HG03097 (cell line): Measurements from ENCODE around the gene GPC6.

Experiments used
- ATAC-seq: cut with Tn5 transposase; IDR thresholded peaks from one replicate; pipeline ENCODE4 v1.9.1; 2021; ENCODE audit not compliant: unreplicated experiment, low FRiP score

The GPC6 gene

GRCh38 chr13:93653776-93654175 lies 427.2 kb downstream of the GPC6 start:
- no peak for ATAC-seq

- no peak for ATAC-seq
Measured at GRCh38 chr13:93655154-93655553, 428.5 kb downstream of the GPC6 start.

GRCh38 chr13:93660391-93661063 lies 433.9 kb downstream of the GPC6 start:
- no peak for ATAC-seq

- no peak for ATAC-seq
Measured at GRCh38 chr13:93670866-93671265, 444.3 kb downstream of the GPC6 start.

GRCh38 chr13:93672996-93673395 lies 446.4 kb downstream of the GPC6 start:
- ATAC-seq: no peak

- no peak for ATAC-seq
Measured at GRCh38 chr13:93673885-93674284, 447.3 kb downstream of the GPC6 start.

GRCh38 chr13:93674337-93674755 lies 447.7 kb downstream of the GPC6 start:
- no peak for ATAC-seq

- ATAC-seq: no peak
Measured at GRCh38 chr13:93680329-93680728, 453.7 kb downstream of the GPC6 start.

- no peak for ATAC-seq
Measured at GRCh38 chr13:93685900-93686299, 459.3 kb downstream of the GPC6 start.

GRCh38 chr13:93686399-93686798 lies 459.8 kb downstream of the GPC6 start:
- ATAC-seq: no peak

GRCh38 chr13:93687261-93687660 lies 460.7 kb downstream of the GPC6 start:
- no peak for ATAC-seq

- no peak for ATAC-seq
Measured at GRCh38 chr13:93689333-93689732, 462.7 kb downstream of the GPC6 start.

GRCh38 chr13:93690139-93690538 lies 463.5 kb downstream of the GPC6 start:
- ATAC-seq: no peak

- no peak for ATAC-seq
Measured at GRCh38 chr13:93698016-93698613, 471.5 kb downstream of the GPC6 start.

- no peak for ATAC-seq
Measured at GRCh38 chr13:93700115-93700514, 473.5 kb downstream of the GPC6 start.

GRCh38 chr13:93708308-93709075 lies 481.9 kb downstream of the GPC6 start:
- no peak for ATAC-seq

GRCh38 chr13:93709506-93710244 lies 483.1 kb downstream of the GPC6 start:
- ATAC-seq: no peak

GRCh38 chr13:93714171-93714570 lies 487.6 kb downstream of the GPC6 start:
- ATAC-seq: no peak

- no peak for ATAC-seq
Measured at GRCh38 chr13:93715866-93716265, 489.3 kb downstream of the GPC6 start.

- ATAC-seq: no peak
Measured at GRCh38 chr13:93716623-93717022, 490.0 kb downstream of the GPC6 start.

GRCh38 chr13:93721483-93721882 lies 494.9 kb downstream of the GPC6 start:
- no peak for ATAC-seq
